ENCODE results near the gene ACO2.
"Not testable (repeated sequence)": the region's sequence is repeated elsewhere in the genome, so short reads cannot be mapped to it uniquely, and the experiment has no call there.

ACO2 gene

GRCh38 chr22:41561788-41562187 lies 92.9 kb downstream of the ACO2 start:
- no peak overlapping the region for H3K4me3 ChIP-seq (ENCODE audit: low read length)
- TF ChIP-seq ZNF274 (IDR thresholded peaks at IDR 0.05; ENCODE audit: low read depth, low read length) = no peak

GRCh38 chr22:41562461-41562860 lies 93.5 kb downstream of the ACO2 start:
- no peak overlapping the region for H3K4me3 ChIP-seq (ENCODE audit: low read length)
- no peak for TF ChIP-seq ZNF274 (IDR thresholded peaks at IDR 0.05; ENCODE audit: low read depth, low read length)

GRCh38 chr22:41563051-41563711 lies 94.3 kb downstream of the ACO2 start:
- H3K4me3 ChIP-seq (ENCODE audit: low read length) = no peak overlapping the region
- no peak for TF ChIP-seq ZNF274 (IDR thresholded peaks at IDR 0.05; ENCODE audit: low read depth, low read length)

GRCh38 chr22:41564563-41564962 lies 95.6 kb downstream of the ACO2 start:
- H3K4me3 ChIP-seq (ENCODE audit: low read length) = no peak overlapping the region
- no peak for TF ChIP-seq ZNF274 (IDR thresholded peaks at IDR 0.05; ENCODE audit: low read depth, low read length)

GRCh38 chr22:41565403-41566054 lies 96.6 kb downstream of the ACO2 start:
- no peak for TF ChIP-seq ZNF274 (IDR thresholded peaks at IDR 0.05; ENCODE audit: low read depth, low read length)
- no peak overlapping the region for H3K4me3 ChIP-seq (ENCODE audit: low read length)

GRCh38 chr22:41567512-41567768 lies 98.5 kb downstream of the ACO2 start:
- no peak for TF ChIP-seq ZNF274 (IDR thresholded peaks at IDR 0.05; ENCODE audit: low read depth, low read length)
- no peak overlapping the region for H3K4me3 ChIP-seq (ENCODE audit: low read length)

GRCh38 chr22:41568811-41569210 lies 99.9 kb downstream of the ACO2 start:
- no peak overlapping the region for H3K4me3 ChIP-seq (ENCODE audit: low read length)
- TF ChIP-seq ZNF274 (IDR thresholded peaks at IDR 0.05; ENCODE audit: low read depth, low read length) = no peak

GRCh38 chr22:41570221-41570620 lies 101.3 kb downstream of the ACO2 start:
- H3K4me3 ChIP-seq (ENCODE audit: low read length) = no peak overlapping the region
- no peak for TF ChIP-seq ZNF274 (IDR thresholded peaks at IDR 0.05; ENCODE audit: low read depth, low read length)

- no peak for TF ChIP-seq ZNF274 (IDR thresholded peaks at IDR 0.05; ENCODE audit: low read depth, low read length)
- no peak overlapping the region for H3K4me3 ChIP-seq (ENCODE audit: low read length)
Measured at GRCh38 chr22:41571786-41572185, 102.9 kb downstream of the ACO2 start.

GRCh38 chr22:41572305-41572704 lies 103.4 kb downstream of the ACO2 start:
- not testable (repeated sequence) for H3K4me3 ChIP-seq (ENCODE audit: low read length)

GRCh38 chr22:41573677-41574076 lies 104.8 kb downstream of the ACO2 start:
- H3K4me3 ChIP-seq (ENCODE audit: low read length) = no peak overlapping the region
- TF ChIP-seq ZNF274 (IDR thresholded peaks at IDR 0.05; ENCODE audit: low read depth, low read length) = no peak

GRCh38 chr22:41574847-41575381 lies 106.0 kb downstream of the ACO2 start:
- TF ChIP-seq ZNF274 (IDR thresholded peaks at IDR 0.05; ENCODE audit: low read depth, low read length) = no peak
- H3K4me3 ChIP-seq (ENCODE audit: low read length) = no peak overlapping the region

- TF ChIP-seq ZNF274 (IDR thresholded peaks at IDR 0.05; ENCODE audit: low read depth, low read length) = no peak
Measured at GRCh38 chr22:41575533-41575932, 106.6 kb downstream of the ACO2 start.

GRCh38 chr22:41576877-41577276 lies 108.0 kb downstream of the ACO2 start:
- TF ChIP-seq ZNF274 (IDR thresholded peaks at IDR 0.05; ENCODE audit: low read depth, low read length) = no peak
- no peak overlapping the region for H3K4me3 ChIP-seq (ENCODE audit: low read length)

More at GRCh38 chr22:41575533-41575932, 106.6 kb downstream of the ACO2 start:
- no peak overlapping the region for H3K4me3 ChIP-seq (ENCODE audit: low read length)

- H3K4me3 ChIP-seq (ENCODE audit: low read length) = no peak overlapping the region
- TF ChIP-seq ZNF274 (IDR thresholded peaks at IDR 0.05; ENCODE audit: low read depth, low read length) = no peak
Measured at GRCh38 chr22:41578114-41578513, 109.2 kb downstream of the ACO2 start.

Data from GM08714 (cell line).